ENCODE measurements around the gene ENTHD1.

- TF ChIP-seq, protein P1, sequence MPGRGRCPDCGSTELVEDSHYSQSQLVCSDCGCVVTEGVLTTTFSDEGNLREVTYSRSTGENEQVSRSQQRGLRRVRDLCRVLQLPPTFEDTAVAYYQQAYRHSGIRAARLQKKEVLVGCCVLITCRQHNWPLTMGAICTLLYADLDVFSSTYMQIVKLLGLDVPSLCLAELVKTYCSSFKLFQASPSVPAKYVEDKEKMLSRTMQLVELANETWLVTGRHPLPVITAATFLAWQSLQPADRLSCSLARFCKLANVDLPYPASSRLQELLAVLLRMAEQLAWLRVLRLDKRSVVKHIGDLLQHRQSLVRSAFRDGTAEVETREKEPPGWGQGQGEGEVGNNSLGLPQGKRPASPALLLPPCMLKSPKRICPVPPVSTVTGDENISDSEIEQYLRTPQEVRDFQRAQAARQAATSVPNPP (IDR thresholded peaks at IDR 0.05; ENCODE audit: borderline replicate concordance, insufficient read depth, insufficient read length) = no peak
- TF ChIP-seq PHF8 (IDR thresholded peaks at IDR 0.05; ENCODE audit: borderline replicate concordance, low read length) (no peak), OTX1 (CRISPR knock-in tag; IDR thresholded peaks at IDR 0.05) (no peak), ELF4 (CRISPR knock-in tag; IDR thresholded peaks at IDR 0.05) (no peak), NCOA6 (IDR thresholded peaks at IDR 0.05) (no peak), ZNF24 (IDR thresholded peaks at IDR 0.05) (no peak), SMARCE1 (IDR thresholded peaks at IDR 0.05) (no peak; the same call in 1 of the 2 replicates), POLR2A (conservative IDR thresholded peaks at IDR 0.05) (no peak), TBP (optimal IDR thresholded peaks at IDR 0.05; ENCODE audit: low read depth, low read length) (no peak), MTA1 (IDR thresholded peaks at IDR 0.05; ENCODE audit: borderline replicate concordance) (no peak)
Observed at GRCh38 chr22:39820256-39820655, 73.3 kb downstream of the ENTHD1 start.

Measured in K562 (cell line).